Eye (tissue), 1 donor: ENCODE results near the gene DOK1.

Experiments
- DNase-seq: peaks from one replicate; pipeline ENCODE4 v3.0.0-alpha.2; 2015

The DOK1 gene

GRCh38 chr2:74553892-74554819, at the start of gene DOK1, which contains the start of gene LOXL3:
Gene DOK1, plus strand, starts transcription at chr2:74554720. Its CDS starts 35 bp downstream, at chr2:74554755.
Gene LOXL3, minus strand, starts transcription at chr2:74553942. Its CDS starts 1,308 bp downstream, at chr2:74552634.
- DNase-seq: peak; percentile 96

DNA sequence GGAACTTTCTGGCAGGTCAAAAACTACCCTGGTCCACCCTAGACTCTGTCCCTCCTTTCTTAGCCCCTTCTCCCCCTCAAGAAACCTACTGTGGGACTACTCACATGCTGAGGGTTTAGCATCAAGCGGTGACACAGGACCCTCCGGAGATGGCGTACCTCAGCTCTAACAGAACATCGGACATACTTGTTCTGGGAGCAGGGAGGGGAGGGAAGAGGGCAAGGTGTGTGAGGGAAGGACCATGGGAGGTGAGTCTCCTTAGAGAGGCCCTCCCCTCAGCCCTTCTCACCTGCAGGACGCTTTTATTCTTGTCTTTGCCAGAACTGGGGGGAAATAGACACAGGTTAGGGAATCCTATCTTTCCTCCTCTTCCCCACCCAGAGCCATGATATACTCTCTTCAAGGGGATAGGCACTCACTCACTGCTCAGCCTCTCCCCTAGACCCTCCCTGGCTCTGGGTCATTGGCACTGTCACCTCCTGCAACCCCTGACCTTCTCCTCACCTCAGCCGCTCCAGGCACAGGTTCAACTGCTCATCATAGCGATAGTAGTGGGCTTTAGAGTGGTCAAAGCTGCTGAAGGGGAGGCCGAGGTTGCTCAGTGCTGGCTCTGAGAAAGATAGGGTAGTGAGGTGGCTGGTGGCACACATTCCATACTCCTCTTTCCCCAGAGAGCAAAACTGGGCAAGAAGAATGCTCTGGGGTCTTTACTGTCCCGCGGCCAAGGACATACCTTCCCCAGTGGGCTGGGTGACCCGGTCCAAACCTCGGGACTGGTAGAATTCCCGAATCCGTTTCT, 48.9 kb upstream of the DOK1 start:
- DNase-seq: no peak

- DNase-seq: peak; percentile 100
Observed at GRCh38 chr2:74507145-74507925, 47.2 kb upstream of the DOK1 start, which contains the start of gene PCGF1. Gene PCGF1, minus strand, starts transcription at chr2:74507695. Its CDS starts 27 bp downstream, at chr2:74507668.

DNA sequence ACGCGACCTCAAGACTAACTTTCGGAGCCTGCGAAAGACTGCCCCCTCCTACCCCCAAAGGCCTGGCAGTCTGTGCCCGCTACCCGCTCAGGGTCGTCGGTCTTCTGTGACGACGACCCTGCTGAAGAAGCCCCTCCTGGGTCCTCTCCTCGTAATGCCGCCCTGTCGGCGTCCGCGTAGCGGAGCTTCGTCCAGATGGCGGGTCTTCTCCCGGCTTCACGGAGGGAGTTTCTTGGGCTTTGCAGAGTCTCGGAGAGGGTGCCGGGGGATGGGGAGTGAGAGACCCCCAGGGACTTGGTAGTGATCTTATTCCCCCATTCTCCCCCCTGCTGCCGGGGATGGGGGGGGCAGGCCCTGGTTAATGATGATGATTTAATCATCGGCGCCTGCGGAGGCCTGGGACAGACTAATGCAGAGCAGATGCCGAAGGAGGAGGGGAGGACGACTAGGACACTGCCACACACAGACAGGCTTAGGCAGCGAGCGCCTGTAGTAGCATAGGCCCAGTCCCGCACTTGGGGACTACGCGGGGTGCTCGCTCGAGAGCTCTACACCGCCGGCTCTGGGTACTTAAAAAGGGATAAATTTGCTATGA, 46.5 kb upstream of the DOK1 start:
- peak; percentile 82 for DNase-seq

- no peak for DNase-seq
Observed at GRCh38 chr2:74510272-74510671, 44.2 kb upstream of the DOK1 start.

- no peak for DNase-seq
Observed at GRCh38 chr2:74511104-74511989, 43.2 kb upstream of the DOK1 start.

DNA sequence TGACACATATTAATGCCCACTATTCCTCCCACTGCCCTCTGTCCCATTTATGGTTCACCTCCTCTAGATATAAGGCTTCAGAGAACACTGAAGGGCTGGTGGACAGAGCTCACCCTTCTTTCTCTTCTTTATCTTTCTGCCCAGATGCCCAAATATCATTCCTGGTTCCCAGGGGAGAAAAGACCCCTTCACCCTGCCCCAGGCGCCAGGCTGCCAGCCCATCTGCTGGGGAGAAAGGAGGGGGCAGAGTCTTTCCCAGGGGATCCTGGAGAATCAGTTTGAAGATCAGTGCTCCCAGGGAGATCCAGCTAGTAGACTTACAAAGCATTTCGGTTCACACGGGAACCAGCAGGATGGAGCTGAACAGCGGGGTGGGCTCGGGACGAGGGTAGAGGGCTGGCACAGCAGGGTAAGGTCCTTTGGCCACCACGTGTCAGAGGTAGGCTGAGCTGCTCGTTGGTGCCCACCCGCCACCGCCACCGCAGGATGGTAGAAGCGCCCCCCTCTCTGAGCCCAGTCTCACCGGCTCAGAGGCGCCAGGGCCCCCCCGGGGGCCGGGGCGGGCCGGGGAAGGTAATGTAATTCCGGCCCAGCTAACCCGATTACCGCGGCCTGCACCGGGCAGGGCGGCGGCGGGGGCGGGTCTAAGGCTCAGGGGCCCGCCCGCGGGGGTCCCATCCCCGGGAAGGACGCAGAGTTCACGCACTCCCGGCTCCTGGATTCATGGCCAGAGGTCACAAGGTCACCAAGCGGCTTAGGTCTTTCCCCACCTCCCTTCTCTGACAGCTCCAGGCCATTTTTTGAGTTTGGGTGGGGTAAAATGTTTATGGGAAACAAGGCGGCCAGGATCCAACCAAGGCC, 41.5 kb upstream of the DOK1 start:
- DNase-seq: peak; percentile 26

- peak; percentile 69 for DNase-seq
Observed at GRCh38 chr2:74513605-74514367, 40.7 kb upstream of the DOK1 start.

DNA sequence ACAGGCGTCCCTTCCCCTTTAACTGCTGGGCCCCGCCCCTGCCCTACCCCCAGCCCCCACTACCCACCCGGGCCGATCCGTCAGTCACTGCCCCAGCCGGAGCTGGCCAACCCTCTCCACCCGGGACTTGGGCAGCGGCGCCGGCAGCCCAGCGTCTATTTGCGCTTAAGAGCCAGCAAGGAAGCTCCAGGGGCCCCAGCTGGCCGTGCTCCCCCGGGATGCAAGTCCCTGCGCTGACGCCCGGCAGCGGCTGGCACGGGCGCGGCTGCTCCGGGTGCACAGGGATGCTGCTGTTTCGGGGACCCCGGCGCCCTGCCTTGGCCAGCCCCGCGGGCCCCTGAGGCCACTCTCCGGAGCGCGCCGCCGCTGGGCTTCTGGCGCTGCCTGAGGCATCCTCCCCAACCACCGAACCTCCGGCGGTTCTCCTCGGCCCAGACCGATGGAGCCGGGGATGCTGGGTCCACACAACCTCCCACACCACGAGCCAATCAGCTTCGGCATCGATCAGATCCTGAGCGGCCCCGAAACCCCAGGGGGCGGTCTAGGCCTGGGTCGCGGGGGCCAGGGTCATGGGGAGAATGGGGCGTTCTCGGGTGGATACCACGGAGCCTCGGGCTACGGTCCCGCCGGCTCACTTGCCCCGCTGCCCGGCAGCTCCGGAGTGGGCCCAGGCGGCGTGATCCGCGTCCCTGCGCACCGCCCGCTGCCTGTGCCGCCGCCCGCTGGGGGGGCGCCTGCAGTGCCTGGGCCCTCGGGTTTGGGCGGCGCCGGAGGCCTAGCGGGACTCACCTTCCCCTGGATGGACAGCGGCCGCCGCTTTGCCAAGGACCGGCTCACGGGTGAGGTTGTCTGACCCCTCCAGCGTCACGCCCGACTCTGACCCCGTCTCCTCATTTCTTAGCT, 39.9 kb upstream of the DOK1 start, which contains the start of gene TLX2:
Gene TLX2, plus strand, starts transcription at position 83 of the 903 bp plus-strand sequence. Its CDS starts 357 bp downstream, at position 440.
- DNase-seq: peak; percentile 65

DNA sequence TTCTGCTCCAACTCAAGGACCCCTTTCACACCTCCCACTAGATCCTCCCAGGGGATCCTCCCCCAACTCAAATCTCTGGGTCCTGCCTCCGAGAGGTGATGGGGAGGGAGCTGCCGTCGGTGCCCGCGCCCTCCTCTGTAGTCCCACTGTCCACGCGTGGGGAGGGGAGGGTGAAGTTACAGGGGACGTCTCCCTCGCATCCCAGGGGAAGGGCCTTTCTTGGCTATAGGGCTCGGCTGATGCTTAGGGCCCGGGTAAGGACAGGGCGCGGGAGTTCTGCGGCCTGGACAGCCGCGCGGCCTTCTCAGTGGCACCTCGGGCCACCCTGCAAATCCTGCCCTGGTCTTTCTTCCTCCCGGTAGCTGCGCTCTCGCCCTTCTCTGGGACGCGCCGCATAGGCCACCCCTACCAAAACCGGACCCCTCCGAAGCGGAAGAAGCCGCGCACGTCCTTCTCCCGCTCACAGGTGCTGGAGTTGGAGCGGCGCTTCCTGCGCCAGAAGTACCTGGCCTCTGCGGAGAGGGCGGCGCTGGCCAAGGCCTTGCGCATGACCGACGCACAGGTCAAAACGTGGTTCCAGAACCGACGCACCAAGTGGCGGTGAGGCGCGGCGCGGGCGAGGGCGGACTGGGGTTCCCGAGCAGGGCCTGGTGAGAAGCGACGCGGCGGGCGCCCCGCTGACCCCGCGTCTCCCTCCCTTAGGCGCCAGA, 39.1 kb upstream of the DOK1 start:
- DNase-seq: peak; percentile 48

DNA sequence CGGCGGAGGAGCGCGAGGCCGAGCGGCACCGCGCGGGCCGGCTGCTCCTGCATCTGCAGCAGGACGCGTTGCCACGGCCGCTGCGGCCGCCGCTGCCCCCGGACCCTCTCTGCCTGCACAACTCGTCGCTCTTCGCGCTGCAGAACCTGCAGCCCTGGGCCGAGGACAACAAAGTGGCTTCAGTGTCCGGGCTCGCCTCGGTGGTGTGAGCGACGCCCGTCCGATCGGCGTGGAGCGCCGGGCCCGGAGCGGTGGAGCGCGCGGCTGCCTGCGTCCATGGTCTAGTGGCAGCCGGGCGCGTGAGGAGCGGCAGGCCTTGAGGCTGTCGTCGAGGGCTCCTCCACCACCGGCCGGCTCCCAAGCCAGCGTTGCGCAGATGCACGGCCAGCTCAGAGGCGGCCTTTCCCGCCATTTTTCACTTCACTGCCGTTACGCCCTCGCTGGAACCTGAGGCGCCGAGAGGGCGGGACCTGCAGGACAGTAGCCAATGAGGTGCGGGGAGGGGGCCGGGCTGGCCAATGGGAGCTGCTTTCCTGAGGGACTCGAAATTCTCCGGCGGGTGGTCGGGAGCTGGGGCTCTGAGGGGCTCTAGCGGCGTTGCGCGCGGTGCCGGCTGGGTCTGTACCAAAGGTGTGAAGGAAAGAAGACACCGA, 38.4 kb upstream of the DOK1 start:
- DNase-seq: peak; percentile 89

- no peak for DNase-seq
Observed at GRCh38 chr2:74516650-74517049, 37.9 kb upstream of the DOK1 start.

DNA sequence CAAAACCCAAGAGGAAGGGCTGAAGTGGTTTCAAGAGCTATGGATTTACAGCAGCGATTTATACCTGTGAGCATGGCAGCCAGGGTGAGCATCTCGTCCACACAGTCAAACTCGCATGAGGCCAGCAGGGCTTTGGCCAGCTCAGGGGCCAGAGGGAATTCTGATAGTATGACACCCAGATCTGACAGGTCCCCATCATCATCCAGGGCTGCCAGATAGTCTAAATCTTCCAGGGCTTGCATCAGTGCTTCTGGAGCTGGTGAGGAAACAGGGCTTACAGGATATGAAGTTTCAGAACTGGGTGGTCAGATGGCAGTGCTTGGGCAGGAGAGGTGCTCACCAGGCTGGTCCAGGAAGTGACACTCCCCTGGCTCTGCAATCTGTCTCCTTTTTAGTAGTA, 32.0 kb upstream of the DOK1 start:
- no peak for DNase-seq

DNA sequence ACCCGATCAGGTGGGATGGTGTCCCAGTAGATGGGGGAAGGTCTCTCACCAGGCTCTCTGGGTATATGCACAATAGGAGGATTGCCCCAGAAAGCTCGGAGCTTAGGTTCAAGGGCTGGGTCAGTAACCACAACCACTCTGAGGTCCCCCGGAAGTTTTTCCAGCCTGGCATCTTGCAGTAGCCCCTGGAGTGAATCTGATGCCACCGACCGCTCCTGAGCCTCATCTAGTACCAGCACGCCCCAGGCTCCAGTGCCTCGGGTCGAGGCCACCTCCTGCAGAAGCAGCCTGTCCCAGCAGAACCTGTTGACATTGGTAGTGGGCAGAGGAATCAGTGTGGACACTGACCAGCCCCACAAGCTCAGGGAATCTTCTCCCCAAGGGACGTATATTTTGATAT, 30.5 kb upstream of the DOK1 start:
- DNase-seq: no peak

DNA sequence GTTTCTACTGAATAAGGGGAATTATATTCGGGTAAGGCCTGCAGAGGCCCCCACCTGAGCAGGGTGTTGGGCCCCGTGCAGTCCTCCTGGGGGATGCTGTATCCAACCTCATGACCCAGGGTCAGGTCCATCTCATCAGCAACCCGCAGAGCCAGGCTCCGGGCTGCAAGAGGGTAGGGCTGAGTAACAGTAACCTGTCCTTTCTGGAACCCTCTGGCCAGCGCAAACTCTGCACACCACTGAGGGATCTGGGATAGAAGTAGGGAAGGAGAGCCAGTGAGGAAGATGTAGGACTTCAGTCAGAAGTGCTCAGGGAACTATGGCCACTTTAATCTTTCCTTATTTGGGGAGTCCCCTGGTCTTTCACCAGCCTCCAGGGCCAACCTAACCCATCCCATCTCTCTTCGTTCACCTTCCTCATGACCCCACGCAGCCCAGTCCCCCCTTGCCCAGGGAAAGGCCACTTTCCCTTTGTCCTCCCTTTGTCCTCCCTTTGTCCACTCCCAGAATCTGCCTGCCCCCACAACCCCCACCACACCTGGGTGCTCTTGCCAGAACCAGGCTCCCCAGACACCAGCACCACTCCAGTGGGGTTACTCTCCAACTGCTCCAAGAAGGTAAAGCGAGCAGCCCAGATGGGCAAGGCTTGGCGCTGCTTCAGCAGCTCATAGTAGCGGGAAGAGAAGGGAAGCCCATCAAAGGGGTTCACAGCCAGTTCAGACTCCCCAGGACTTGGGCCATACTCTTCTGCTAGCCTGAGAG, 29.4 kb upstream of the DOK1 start:
- no peak for DNase-seq
